Measurements from ENCODE around the gene CPVL.

DNA sequence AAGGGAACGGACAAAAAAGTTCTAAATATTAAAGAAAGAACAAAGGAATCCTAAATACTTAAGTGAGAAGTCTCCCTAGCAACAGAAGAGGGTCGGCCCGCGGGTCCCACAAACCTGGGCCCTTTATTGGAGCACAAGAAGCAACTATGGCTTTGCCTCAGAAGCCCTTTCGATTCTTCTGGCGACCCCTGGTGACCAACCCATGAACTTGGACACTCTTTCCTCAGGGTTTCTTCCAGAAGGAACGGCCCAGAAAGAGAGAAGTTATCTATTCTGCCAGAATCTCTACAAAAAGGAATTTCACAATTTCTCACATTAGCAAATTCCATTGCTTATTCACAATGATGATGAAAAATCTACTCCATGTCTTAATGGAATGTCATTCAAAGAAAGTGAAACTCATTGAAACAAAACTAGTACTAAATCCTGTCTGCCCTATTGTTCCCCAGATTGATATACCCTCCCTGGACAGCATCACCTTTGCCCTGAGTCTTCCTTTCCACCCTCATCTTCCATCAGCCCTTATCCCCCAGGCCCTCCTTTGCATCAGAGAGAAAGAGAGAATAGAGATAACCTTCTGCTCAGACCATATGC, 43.7 kb downstream of the CPVL start:
- TF ChIP-seq CREB1 (IDR thresholded peaks at IDR 0.05) (no peak), POLR2A (IDR thresholded peaks at IDR 0.05; ENCODE audit: control extremely low read depth in 1 of 2, low read depth in 2 of 2, low read length in 2 of 2) (no peak), NRF1 (IDR thresholded peaks at IDR 0.05; ENCODE audit: low read depth, low read length) (no peak), CTCF (IDR thresholded peaks at IDR 0.05; ENCODE audit: control extremely low read depth in 1 of 3, insufficient read depth in 1 of 3, low read depth in 1 of 3, low read length in 3 of 3) (peak; percentile 50 to 88 (median 70)), CBX8 (IDR thresholded peaks at IDR 0.05; ENCODE audit: borderline replicate concordance, low read depth, low read length) (no peak), EP300 (IDR thresholded peaks at IDR 0.05; ENCODE audit: borderline replicate concordance in 1 of 2, low read depth in 2 of 2, low read length in 2 of 2) (no peak), TBP (IDR thresholded peaks at IDR 0.05; ENCODE audit: low read depth, low read length) (no peak)

All from H1 (cell line).